Panc1 (cell line): ENCODE measurements around the gene SOAT1. TPM values are rescaled to one million over a fixed set of nuclear protein-coding genes. Genes with fewer than 3 reads are reported as not detected.

ENCODE experiments used
- ATAC-seq: fragments of 200-7000 bp; cut with Tn5 transposase; 2 replicates; pipeline ENCODE4 v1.9.1; 2020; ENCODE audit warnings: mild to moderate bottlenecking, moderate library complexity
- BruUV-seq: library from RNA; stranded (reverse); fragments of 400-500 nt; replicated peaks from 2 replicates; lab custom pipeline; 2021; lab: Mats Ljungman, UMichigan
- CTCF ChIA-PET: fragments of 300-600 bp; sonication (Branson Sonifier 250); formaldehyde crosslinking; loops from one replicate; lab custom pipeline; 2022; ENCODE audit warnings: antibody characterized with exemption; lab: Charles Lee
- POLR2A ChIA-PET: fragments of 300-600 bp; sonication (Branson Sonifier 250); formaldehyde crosslinking; loops from one replicate; lab custom pipeline; 2022; ENCODE audit warnings: antibody characterized with exemption; lab: Charles Lee
- DNase-seq: peaks from one replicate; pipeline ENCODE4 v3.0.0-alpha.2; 2010; ENCODE audit warnings: low read depth, low spot score
- H3K27ac ChIP-seq: 2 replicates; pipeline ENCODE4 v1.5.1; 2011; ENCODE audit warnings: mild to moderate bottlenecking, low read length, inconsistent platforms
- H3K27me3 ChIP-seq: fragments of 200-500 bp; sonication (Bioruptor generic); 2 replicates; pipeline ENCODE4 v1.6.0; 2014; ENCODE audit warnings: low read length, inconsistent platforms; ENCODE audit not compliant: control insufficient read depth, insufficient read depth
- H3K36me3 ChIP-seq: fragments of 200-500 bp; sonication (Bioruptor generic); 2 replicates; pipeline ENCODE4 v1.5.1; 2014; ENCODE audit warnings: inconsistent platforms, mild to moderate bottlenecking, low read length, moderate library complexity; ENCODE audit not compliant: control insufficient read depth, insufficient read depth
- H3K4me1 ChIP-seq: 2 replicates; pipeline ENCODE4 v1.5.1; 2011; ENCODE audit warnings: inconsistent platforms, mild to moderate bottlenecking, low read length, moderate library complexity; ENCODE audit not compliant: control insufficient read depth, insufficient read depth
- H3K4me3 ChIP-seq, 2 experiments: 2 replicates each; pipeline ENCODE4 v1.5.1; 2011 to 2012; ENCODE audit warnings: low read depth in 2 of 2, low read length in 2 of 2, mild to moderate bottlenecking in 2 of 2, inconsistent platforms in 1 of 2, moderate library complexity in 1 of 2
- H3K9me3 ChIP-seq: fragments of 200-500 bp; sonication (Bioruptor generic); 2 replicates; pipeline ENCODE4 v1.5.1; 2014; ENCODE audit warnings: low read depth, mild to moderate bottlenecking, inconsistent platforms, low read length, moderate library complexity; ENCODE audit not compliant: control insufficient read depth, insufficient read depth
- POLR2AphosphoS5 ChIP-seq: IDR thresholded peaks from 2 replicates; pipeline ENCODE4 v1.6.1; 2012; ENCODE audit warnings: mild to moderate bottlenecking, low read depth, low read length, moderate library complexity
- SIN3A ChIP-seq: IDR thresholded peaks from 2 replicates; pipeline ENCODE4 v1.6.1; 2012; ENCODE audit warnings: low read depth, mild to moderate bottlenecking, low read length, moderate library complexity, borderline replicate concordance; ENCODE audit not compliant: insufficient read depth
- TCF7L2 ChIP-seq: IDR thresholded peaks from 2 replicates; pipeline ENCODE4 v1.6.1; 2011; ENCODE audit warnings: mild to moderate bottlenecking, low read depth, low read length, inconsistent platforms
- in situ Hi-C: cut with HindIII; loops from 2 replicates; pipeline ENCODE4 v1.10.0; 2016; ENCODE audit warnings: low sequenced_read_pairs, low pct_unique_long_range_greater_than_20kb
- intact Hi-C: fragments of 100-400 bp; cut with micrococcal nuclease; formaldehyde crosslinking; loops from one replicate; pipeline ENCODE4 v1.10.0; 2022; ENCODE audit not compliant: unreplicated experiment
- total RNA-seq: library from RNA; stranded (reverse); gene quantifications from one replicate; pipeline ENCODE4 v1.2.1, GENCODE V29; 2021; ENCODE audit not compliant: unreplicated experiment
- TF ChIP-seq, protein P1 (sequence below), 2 experiments: IDR thresholded peaks; 2 replicates each; pipeline ENCODE4 v1.6.1; 2011 to 2012; ENCODE audit warnings: low read depth in 2 of 2, control low read depth in 1 of 2, low read length in 1 of 2, mild to moderate bottlenecking in 1 of 2, moderate library complexity in 1 of 2; ENCODE audit not compliant: insufficient read depth in 1 of 2
- TF ChIP-seq, protein P2 (sequence below): fragments of 450-650 bp; IDR thresholded peaks from 2 replicates; pipeline ENCODE4 v1.5.1; 2017; ENCODE audit warnings: mild to moderate bottlenecking

The SOAT1 gene
- total RNA-seq, 1 experiment from 2014 or later, result 57.2 TPM

DNA sequence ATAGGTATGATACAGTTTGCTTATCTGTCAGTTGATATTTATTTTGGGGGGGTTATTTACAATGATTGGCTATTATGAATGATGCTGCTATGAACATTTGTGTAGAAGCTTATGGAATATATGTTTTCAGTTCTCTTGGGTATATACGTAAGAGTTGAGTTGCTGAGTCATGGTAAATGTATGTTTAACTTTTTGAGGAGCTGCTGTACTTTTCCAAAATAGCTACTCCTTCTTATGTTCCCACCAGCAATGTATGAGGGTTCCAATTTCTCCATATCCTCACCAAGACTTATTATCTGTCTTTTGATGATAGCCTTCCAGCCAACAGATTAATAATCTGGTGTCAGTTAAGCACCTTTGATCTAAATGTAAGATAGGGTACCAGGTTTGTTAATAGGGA, 11.9 kb downstream of the SOAT1 start:
- in situ Hi-C loops, result no loop called here
- no peak for DNase-seq
- ATAC-seq, result no peak
- Histone ChIP-seq H3K27ac (no peak overlapping the region), H3K27me3 (no peaks in the 10 kb centered on the region), H3K4me3 (no peak overlapping the region), H3K36me3 (no peaks in the 10 kb centered on the region), H3K9me3 (no peaks in the 10 kb centered on the region), H3K4me1 (no peaks in the 10 kb centered on the region)
- ChIA-PET POLR2A (no interaction called here), CTCF (no interaction called here)
- intact Hi-C loops, result no loop called here
- no TSS peak for BruUV-seq
- TF ChIP-seq, protein P1, sequence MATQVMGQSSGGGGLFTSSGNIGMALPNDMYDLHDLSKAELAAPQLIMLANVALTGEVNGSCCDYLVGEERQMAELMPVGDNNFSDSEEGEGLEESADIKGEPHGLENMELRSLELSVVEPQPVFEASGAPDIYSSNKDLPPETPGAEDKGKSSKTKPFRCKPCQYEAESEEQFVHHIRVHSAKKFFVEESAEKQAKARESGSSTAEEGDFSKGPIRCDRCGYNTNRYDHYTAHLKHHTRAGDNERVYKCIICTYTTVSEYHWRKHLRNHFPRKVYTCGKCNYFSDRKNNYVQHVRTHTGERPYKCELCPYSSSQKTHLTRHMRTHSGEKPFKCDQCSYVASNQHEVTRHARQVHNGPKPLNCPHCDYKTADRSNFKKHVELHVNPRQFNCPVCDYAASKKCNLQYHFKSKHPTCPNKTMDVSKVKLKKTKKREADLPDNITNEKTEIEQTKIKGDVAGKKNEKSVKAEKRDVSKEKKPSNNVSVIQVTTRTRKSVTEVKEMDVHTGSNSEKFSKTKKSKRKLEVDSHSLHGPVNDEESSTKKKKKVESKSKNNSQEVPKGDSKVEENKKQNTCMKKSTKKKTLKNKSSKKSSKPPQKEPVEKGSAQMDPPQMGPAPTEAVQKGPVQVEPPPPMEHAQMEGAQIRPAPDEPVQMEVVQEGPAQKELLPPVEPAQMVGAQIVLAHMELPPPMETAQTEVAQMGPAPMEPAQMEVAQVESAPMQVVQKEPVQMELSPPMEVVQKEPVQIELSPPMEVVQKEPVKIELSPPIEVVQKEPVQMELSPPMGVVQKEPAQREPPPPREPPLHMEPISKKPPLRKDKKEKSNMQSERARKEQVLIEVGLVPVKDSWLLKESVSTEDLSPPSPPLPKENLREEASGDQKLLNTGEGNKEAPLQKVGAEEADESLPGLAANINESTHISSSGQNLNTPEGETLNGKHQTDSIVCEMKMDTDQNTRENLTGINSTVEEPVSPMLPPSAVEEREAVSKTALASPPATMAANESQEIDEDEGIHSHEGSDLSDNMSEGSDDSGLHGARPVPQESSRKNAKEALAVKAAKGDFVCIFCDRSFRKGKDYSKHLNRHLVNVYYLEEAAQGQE (IDR thresholded peaks at IDR 0.05; ENCODE audit: insufficient read depth in 1 of 2, low read depth in 2 of 2, low read length in 1 of 2), result no peak
- TF ChIP-seq SIN3A (no peak), POLR2AphosphoS5 (no peak), TCF7L2 (no peak)
- TF ChIP-seq, protein P2, sequence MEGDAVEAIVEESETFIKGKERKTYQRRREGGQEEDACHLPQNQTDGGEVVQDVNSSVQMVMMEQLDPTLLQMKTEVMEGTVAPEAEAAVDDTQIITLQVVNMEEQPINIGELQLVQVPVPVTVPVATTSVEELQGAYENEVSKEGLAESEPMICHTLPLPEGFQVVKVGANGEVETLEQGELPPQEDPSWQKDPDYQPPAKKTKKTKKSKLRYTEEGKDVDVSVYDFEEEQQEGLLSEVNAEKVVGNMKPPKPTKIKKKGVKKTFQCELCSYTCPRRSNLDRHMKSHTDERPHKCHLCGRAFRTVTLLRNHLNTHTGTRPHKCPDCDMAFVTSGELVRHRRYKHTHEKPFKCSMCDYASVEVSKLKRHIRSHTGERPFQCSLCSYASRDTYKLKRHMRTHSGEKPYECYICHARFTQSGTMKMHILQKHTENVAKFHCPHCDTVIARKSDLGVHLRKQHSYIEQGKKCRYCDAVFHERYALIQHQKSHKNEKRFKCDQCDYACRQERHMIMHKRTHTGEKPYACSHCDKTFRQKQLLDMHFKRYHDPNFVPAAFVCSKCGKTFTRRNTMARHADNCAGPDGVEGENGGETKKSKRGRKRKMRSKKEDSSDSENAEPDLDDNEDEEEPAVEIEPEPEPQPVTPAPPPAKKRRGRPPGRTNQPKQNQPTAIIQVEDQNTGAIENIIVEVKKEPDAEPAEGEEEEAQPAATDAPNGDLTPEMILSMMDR, result no peak

DNA sequence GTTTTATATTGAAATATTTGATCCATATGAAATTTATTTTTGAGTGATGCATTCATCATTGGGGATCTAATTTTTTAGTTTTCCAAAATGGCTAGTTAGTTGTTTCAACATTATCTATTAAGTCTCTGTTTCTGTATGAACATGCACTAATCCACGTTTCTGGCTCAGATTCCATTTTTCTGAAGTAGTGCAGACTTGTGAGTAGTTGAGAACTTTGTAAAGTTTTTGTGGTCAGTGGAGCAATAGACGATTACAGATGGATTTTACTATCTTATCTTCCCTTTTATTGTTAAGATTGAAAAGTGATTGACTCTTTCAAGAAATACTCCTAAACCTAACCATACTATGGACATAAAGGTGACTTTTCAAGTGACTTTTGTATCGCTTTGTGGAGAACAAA, 16.7 kb downstream of the SOAT1 start:
- no peak for ATAC-seq
- Histone ChIP-seq H3K36me3 (no peaks in the 10 kb centered on the region), H3K27me3 (no peaks in the 10 kb centered on the region), H3K9me3 (no peaks in the 10 kb centered on the region), H3K4me1 (no peaks in the 10 kb centered on the region), H3K4me3 (no peak overlapping the region), H3K27ac (no peak overlapping the region)
- CTCF ChIA-PET, result no interaction called here
- in situ Hi-C loops (no loop called here), intact Hi-C loops (no loop called here)
- TF ChIP-seq, protein P1 (IDR thresholded peaks at IDR 0.05; ENCODE audit: insufficient read depth in 1 of 2, low read depth in 2 of 2, low read length in 1 of 2), result no peak
- no peak for TF ChIP-seq SIN3A
- no peak for TF ChIP-seq POLR2AphosphoS5
- TF ChIP-seq, protein P2, result no peak
- TF ChIP-seq TCF7L2, result no peak
- no peak for DNase-seq
- no TSS peak for BruUV-seq
- POLR2A ChIA-PET, result no interaction called here
